GM12872 (cell line): Measurements from ENCODE around the gene ACTR5.

Experiments used
- TF ChIP-seq, protein P1 (sequence below): IDR thresholded peaks from 3 replicates; pipeline ENCODE4 v1.5.1; 2011; ENCODE audit warnings: low read depth, mild to moderate bottlenecking, low read length, moderate library complexity; ENCODE audit not compliant: insufficient read depth

Gene ACTR5

GRCh38 chr20:38759106-38759505, 10.8 kb downstream of the ACTR5 start:
- TF ChIP-seq, protein P1, sequence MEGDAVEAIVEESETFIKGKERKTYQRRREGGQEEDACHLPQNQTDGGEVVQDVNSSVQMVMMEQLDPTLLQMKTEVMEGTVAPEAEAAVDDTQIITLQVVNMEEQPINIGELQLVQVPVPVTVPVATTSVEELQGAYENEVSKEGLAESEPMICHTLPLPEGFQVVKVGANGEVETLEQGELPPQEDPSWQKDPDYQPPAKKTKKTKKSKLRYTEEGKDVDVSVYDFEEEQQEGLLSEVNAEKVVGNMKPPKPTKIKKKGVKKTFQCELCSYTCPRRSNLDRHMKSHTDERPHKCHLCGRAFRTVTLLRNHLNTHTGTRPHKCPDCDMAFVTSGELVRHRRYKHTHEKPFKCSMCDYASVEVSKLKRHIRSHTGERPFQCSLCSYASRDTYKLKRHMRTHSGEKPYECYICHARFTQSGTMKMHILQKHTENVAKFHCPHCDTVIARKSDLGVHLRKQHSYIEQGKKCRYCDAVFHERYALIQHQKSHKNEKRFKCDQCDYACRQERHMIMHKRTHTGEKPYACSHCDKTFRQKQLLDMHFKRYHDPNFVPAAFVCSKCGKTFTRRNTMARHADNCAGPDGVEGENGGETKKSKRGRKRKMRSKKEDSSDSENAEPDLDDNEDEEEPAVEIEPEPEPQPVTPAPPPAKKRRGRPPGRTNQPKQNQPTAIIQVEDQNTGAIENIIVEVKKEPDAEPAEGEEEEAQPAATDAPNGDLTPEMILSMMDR, result no peak

DNA sequence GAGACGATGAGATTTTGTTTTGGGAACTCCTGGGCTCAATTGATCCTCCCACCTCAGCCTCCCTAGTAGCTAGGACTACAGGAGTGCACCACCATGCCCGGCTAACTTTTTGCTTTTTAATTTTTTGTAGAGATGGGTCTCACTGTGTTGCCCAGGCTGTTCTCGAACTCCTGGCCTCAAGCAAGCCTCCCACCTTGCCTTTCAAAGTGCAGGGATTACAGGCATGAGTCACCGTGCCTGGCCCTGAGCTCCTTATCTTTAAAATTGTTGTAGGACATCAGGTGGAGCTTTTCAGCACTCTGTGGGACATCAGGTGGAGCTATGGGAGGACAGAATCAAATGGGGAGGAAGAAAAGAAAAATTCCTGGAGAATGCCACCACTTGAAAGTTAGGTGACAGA, 12.7 kb downstream of the ACTR5 start:
- TF ChIP-seq, protein P1, result no peak

DNA sequence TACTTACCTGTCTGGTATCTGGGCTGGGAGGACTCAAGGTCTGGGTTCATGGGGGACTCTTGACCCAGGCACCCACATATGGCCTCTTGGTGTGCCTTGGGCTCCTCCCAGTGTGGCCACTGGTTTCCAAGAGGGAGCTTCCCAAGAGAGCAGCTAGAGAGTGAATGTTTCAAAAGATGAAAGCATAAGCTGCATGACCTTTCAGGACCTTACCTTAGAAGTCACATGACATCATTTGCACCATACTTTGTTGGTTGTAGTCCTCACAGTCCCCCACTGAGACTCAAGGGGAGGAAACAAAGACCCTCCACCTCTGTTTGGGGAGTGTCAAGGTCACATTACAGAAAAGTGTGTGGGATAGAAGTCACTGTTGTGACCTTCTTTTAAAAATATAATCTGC, 13.9 kb downstream of the ACTR5 start:
- TF ChIP-seq, protein P1, result no peak

- TF ChIP-seq, protein P1, result no peak
Measured at GRCh38 chr20:38763616-38764015, 15.4 kb downstream of the ACTR5 start.

DNA sequence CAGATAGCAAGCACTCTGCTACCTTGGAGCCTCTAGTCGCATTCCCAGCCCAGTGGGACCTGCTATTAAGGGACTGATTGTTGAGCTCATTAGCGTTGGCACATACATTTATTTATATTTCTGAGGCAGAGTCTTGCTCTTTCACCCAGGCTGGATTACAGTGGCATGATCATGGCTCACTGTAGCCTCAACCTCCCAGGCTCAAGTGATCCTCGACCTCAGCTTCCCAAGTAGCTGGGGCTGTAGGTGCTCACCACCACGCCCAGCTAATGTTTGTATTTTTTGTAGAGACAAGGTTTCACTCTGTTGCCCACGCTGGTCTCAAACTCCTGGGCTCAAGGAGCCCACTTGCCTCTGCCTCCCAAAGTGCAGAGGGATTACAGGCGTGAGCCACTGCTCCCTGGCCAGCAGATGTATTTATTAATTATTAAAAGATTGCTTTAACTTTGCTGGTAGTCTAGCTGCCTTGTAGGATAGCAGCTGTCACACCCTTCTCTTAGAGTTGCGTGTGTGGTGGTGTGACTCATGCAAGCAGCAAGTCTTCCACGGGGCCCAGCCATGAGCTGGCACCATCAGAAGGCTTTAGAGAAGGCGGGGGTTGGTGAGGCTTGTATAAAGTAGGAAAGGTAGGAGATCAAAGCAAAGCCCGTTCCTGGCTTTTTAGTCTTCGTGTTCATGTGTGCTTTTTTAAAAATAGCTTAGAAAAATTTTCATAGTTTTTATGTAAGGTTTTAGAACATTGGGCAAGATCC, 16.5 kb downstream of the ACTR5 start:
- TF ChIP-seq, protein P1, result no peak

- TF ChIP-seq, protein P1, result no peak
Measured at GRCh38 chr20:38766071-38766470, 17.8 kb downstream of the ACTR5 start.

DNA sequence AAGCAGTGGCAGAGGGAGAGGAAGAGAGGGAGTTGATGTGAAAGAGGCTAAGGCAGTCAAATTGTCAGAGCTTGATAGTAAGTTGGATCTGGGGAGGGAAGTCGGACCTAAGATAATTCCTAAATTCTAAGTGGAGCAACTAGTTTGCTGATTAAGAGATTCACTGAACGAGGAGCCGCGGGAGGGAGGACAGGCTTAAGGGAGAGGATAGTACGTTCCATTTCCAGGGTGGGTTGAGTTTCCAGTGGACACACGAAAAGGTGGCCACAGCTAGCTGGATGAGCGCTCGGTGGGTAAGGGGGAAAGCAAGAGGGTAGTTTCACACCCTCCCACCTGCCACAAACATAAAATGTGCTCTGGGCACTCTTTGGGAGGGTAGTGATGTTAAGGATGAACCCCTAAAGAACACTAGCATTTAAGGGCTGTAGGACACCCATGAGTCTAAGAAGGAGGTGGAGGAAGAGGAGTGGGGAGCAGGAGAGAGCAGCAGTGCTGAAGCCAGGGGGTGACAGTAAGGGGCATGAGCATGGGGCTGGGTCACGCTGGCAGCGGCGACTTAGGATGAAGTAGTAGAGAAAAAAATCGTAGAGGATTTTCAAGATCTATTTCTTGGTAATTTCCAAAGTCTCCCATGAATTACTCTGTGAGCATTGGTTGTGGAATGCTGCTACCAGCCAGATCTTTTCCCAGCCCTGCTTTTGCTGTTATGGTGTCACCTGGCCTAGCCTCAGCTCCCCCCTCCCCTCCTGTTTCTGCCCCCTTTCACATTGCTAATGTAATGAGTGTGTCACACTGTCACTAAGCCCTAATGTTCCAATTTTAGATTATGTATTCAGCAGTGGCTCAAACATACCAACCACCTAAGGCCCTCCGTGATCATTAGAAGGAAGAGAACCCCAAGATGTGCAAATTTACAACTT, 21.4 kb downstream of the ACTR5 start:
- TF ChIP-seq, protein P1, result no peak
